ENCODE measurements around the gene IFNL2.
"Not testable (repeated sequence)": the region's sequence is repeated elsewhere in the genome, so short reads cannot be mapped to it uniquely, and the experiment has no call there.

IFNL2 gene

GRCh38 chr19:39253374-39254149, 14.6 kb upstream of the IFNL2 start:
- DNase-seq (ENCODE audit: low spot score): no peak

DNA sequence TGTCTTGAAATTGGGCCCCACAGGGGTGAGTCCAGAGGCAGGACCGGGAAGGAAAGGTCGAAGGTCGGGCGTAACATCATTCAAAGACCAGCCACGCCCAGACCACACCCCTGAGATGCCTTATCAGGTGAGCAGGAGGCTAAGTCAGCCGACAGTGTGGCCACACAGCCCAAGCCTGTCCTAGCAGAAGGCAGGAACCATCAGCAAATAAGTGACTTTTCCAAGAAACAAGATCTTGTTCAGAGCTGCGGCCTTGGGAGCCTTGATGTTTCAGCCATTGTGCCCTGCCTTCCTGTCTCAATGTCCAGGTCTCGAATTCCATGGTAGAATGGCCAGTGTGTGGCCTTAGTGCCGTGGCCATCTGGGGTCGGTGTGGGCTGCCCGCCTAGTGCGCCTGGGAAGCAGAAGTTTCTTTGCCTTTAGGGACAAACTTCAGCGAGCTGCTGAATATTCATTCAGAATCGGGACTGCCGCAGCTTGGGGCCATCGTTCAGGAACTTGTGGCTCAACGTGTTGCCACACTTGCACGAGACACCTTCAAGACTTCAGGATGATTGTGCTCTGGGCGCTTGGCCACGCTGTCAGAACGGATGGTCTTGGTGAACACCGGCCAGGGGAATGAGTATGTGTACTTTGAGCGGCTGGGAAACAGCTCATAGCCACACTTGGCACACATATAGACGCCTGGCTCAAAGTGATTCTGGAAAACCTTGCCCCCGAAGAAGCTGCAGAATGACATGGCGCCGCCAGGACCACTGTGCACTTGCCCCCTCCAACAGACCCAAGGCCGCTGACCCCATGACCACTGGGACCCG, 13.5 kb upstream of the IFNL2 start:
- no peak for DNase-seq (ENCODE audit: low spot score)

DNA sequence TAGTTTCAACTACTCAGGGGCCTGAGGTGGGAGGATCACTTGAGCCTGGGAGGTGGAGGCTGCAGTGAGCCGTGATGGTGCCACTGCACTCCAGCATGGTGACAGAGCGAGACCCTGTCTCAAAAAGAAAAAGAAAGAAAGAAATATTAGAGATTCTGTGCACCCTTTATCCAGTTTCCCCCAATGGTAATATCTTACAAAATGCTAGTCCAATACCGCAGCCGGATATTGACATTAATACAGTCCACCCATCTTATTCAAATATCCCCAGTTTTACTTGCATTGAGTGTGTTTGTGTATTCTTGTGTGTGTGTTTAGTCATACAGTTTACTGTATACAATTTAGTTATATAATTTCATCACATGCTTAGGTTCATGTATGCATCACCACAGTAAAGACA, 11.0 kb upstream of the IFNL2 start:
- DNase-seq (ENCODE audit: low spot score): no peak

GRCh38 chr19:39261704-39262103, 6.5 kb upstream of the IFNL2 start:
- no peak for DNase-seq (ENCODE audit: low spot score)

- no peak for DNase-seq (ENCODE audit: low spot score)
Measured at GRCh38 chr19:39262496-39262895, 5.7 kb upstream of the IFNL2 start.

DNA sequence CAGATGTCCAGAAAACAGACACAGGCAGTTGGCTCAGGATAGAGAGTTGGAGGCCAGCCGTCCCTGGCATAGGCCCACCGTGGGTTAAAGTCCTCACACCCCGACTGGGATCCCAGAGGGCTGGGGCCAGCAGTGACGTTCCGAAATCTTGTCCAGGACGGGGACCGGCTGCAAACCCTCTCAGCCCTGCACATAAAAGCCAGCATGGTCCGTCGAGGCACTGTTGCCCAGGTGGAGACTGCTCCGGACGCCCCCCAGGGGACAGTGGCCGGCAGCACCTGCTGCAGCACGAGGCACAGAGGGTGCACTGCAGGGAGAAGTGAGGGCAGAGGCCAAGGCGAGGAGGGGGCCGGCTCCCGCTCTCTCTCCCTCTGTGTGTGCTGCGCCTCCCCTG, 4.3 kb upstream of the IFNL2 start:
- DNase-seq (ENCODE audit: low spot score): no peak

GRCh38 chr19:39264306-39265290, 3.6 kb upstream of the IFNL2 start:
- DNase-seq (ENCODE audit: low spot score): no peak

DNA sequence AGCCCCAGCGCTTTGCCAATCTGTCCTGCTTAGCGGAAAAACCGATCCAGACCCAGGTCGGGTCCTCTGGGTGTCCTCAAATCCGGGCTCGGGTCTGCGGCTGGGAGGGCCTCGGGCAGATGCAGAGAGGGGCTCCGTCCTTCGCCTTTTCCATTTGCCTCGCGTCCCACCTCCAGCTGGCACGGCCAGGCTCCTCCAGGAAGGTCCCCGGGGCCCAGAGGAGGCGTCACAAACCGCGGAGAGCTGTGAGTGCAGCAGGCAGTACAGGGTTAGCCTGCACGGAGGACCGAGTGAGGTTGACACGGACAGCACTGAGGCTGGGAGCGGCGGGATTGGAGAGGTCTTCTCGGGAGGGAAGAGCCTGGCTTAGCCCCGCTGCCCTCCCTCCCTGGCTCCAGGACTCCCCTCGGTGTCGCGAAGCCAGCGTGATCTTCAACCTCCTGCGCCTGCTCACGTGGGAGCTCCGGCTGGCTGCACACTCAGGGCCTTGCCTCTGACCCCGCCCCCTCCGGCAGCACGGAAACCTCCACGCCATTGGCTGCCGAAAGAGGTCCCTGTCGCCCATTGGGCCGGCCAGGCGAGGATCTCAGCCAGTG, 2.8 kb upstream of the IFNL2 start:
- DNase-seq (ENCODE audit: low spot score): no peak

DNA sequence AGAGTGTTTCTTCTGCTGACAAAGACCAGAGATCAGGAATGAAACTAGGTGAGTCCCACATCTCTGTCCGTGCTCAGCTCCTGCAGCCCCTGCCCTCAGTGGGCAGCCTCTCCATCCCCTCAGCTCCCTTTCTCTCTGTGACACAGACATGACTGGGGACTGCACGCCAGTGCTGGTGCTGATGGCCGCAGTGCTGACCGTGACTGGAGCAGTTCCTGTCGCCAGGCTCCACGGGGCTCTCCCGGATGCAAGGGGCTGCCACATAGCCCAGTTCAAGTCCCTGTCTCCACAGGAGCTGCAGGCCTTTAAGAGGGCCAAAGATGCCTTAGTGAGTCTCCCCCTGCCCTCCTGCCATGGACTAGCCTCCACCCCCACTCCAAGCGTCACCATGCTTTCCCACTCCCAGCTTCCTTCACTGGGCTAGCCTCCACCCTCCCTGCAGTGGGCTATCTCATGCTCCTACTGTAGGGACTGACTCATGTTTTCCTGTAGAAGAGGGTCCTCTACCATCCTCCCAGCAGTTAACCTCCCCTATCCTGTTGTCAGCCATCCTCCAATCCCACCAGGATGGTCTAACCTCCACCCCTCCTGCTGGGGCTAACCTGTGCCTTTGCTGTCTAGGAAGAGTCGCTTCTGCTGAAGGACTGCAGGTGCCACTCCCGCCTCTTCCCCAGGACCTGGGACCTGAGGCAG, 481 bp downstream of the IFNL2 start:
- not testable (repeated sequence) for DNase-seq (ENCODE audit: low spot score)

- DNase-seq (ENCODE audit: low spot score): not testable (repeated sequence)
Measured at GRCh38 chr19:39269369-39269768, 1.2 kb downstream of the IFNL2 start.

DNA sequence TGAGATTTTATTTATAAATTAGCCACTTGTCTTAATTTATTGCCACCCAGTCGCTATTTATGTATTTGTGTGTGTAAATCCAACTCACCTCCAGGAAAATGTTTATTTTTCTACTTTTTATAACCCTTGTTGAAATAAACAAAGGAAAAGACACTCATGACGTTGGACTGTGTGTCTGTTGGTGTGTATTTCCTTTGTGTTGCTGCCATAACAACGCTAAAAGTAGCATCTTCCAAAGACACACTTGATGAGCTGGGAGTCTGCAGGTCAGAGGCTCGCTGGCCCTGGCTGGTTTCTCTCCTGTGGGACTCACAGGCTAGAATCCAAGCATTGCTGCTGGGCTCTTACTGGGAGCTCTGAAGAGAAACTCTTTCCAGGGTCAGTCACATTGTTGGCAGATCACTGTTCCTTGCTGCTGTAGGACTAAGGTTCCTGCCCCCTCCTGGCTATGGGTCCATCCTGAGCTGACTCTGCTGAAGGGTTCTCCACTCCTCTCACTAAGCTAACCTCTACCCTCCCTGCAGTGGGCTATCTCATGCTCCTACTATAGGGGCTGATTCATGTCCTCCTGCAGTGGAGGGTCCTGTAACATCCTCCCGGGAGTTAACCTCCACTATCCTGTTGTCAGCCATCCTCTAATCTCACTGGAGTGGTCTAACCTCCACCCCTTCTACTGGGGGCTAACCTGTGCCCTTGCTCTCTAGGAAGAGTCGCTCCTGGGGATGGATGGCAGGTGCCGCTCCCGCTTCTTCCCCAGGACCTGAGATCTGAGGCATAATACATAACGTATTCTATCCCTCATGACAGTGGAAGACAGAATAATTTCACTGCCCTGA, 2.1 kb downstream of the IFNL2 start:
- DNase-seq (ENCODE audit: low spot score): no peak

GRCh38 chr19:39273859-39274258, 5.7 kb downstream of the IFNL2 start:
- DNase-seq (ENCODE audit: low spot score): not testable (repeated sequence)

DNA sequence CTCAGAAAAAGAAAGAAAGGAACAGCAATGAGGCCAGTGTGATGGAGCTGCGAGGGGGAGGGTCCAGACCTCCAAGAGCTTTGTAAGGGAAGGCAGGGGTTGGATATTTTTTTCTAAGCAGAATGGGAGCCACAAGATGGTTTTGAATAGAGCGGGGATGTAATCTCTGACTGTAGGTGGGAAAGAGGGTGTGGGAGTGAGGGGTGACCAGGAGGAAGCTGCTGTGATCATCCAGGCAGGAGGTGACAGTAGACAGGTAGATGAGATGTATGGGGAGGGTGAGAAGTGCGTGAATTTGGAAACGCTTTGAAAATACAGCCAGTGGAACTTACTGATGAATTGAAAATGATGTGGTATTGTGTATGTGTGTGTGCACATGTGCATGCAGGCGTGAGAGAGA, 7.4 kb downstream of the IFNL2 start:
- DNase-seq (ENCODE audit: low spot score): no peak

GRCh38 chr19:39276740-39277139, 8.5 kb downstream of the IFNL2 start:
- DNase-seq (ENCODE audit: low spot score): no peak

DNA sequence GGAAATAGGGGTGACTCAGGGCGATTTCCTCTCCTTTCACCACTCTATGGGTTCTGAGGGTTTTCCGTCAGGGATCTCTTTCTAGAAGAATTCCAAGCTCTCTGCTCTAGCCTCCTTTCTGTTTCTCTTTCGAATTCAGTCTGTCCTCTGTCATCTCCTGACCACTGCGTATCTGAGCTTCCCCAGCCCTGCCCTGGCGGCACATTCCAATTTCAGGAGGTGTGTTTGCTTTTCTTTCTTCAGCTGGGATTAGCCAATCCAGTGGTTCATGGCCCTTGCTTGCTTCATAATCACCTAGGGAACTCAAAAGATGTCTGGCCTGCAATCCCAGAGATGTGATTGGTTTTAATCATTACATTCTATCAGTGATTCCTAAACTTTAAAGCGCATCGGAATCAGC, 9.4 kb downstream of the IFNL2 start:
- no peak for DNase-seq (ENCODE audit: low spot score)

DNA sequence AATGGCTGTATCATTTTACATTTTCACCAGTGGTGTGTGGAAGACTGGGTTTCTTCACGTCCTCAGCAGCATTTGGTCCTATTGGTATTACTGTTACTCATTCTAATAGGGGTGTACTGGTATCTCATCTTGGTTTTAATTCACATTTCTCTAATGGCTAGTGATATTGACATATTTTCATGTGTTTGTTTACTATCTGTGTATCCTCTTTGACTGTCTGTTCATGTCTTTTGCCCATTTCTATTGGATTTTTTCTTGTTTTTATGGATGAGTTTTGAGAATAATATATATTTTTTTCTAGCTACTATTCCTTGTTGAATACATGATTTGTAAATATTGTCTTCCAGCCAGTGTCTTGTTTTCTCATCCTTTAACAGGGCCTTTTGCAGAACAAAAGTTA, 13.8 kb downstream of the IFNL2 start:
- DNase-seq (ENCODE audit: low spot score): no peak

DNA sequence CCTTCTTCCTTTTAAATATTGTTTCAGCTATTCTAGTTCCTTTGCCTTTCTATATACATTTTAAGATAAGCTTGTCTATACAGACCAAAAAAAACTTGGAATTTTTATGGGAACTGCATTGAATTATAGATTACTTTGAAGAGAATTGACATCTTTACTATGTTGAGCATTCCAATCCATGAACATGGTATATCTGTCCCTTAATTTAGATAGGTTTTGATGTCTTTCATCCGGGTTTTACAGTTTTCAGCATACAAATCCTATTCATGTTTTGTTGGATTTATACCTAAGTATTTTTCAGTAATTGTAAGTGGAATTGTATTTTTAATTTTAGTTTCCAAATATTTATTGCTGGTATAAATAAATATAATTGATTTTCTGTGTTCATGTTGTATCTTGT, 15.8 kb downstream of the IFNL2 start:
- DNase-seq (ENCODE audit: low spot score): no peak

DNA sequence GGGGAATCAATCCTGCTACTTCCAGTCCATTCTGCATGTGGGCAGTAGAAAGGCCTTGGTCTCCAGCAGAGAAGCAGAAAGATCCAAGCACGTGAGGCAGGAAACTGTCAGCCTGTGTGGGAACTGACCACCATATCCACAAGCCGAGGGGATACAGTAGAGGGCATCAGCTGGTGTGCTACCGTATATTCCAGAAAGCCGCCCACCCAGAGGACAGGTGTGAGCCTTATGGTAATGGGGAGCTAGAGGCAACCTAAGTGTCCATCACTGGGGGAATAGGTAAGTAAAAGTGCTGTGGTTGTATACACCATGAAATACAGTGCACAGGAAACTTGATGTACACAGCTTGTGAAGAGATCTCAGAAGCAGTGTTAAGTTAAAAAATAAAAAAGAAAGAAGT, 25.2 kb downstream of the IFNL2 start:
- DNase-seq (ENCODE audit: low spot score): no peak

DNA sequence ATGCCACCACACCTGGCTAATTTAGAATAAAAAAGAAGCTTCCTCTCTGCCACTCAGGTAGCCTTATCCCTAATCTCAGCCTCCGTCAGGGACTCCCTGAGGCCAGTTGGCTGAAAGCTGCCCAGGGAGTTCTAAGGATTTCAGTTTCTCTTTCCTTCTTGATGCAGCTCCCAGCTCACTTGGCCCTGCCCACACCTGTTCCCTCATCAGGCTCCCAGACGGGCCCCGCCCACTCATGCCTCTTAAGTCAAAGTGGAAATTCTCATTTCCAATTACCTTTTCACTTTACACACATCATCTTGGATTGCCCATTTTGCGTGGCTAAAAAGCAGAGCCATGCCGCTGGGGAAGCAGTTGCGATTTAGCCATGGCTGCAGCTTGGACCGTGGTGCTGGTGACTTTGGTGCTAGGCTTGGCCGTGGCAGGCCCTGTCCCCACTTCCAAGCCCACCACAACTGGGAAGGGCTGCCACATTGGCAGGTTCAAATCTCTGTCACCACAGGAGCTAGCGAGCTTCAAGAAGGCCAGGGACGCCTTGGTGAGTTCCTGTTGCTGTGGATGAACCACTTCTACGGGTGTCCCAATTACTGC, 28.0 kb downstream of the IFNL2 start, which contains the start of gene IFNL1:
TSS of gene IFNL1 (plus strand) at position 353 of the 591 bp plus-strand sequence. CDS start at position 368, 15 bp downstream.
- no peak for DNase-seq (ENCODE audit: low spot score)

- no peak for DNase-seq (ENCODE audit: low spot score)
Measured at GRCh38 chr19:39296906-39297305, 28.7 kb downstream of the IFNL2 start.

All from AG08395 (cell line).